Muscle layer of colon (tissue), 2 donors: Measurements from ENCODE around the gene OR6B2.

Experiments
- H3K27ac ChIP-seq: one replicate; pipeline ENCODE4 v1.7.0; 2013; ENCODE audit warnings: low read depth, mild to moderate bottlenecking, low read length, moderate library complexity
- H3K27me3 ChIP-seq, 2 donors: one replicate each; pipeline ENCODE4 v1.7.0; 2013; ENCODE audit warnings: low read length in 2 of 2, mild to moderate bottlenecking in 2 of 2; ENCODE audit not compliant: insufficient read depth in 2 of 2, control insufficient read depth in 1 of 2
- H3K36me3 ChIP-seq: one replicate; pipeline ENCODE4 v1.7.0; 2013; ENCODE audit warnings: mild to moderate bottlenecking, low read length; ENCODE audit not compliant: insufficient read depth
- H3K4me1 ChIP-seq: one replicate; pipeline ENCODE4 v1.7.0; 2013; ENCODE audit warnings: mild to moderate bottlenecking, low read length; ENCODE audit not compliant: insufficient read depth
- H3K4me3 ChIP-seq, 2 donors: one replicate each; pipeline ENCODE4 v1.7.0; 2013; ENCODE audit warnings: low read length in 2 of 2, low read depth in 1 of 2, mild to moderate bottlenecking in 1 of 2, moderate library complexity in 1 of 2
- H3K9ac ChIP-seq: one replicate; pipeline ENCODE4 v1.7.0; 2013; ENCODE audit warnings: low read length
- H3K9me3 ChIP-seq: one replicate; pipeline ENCODE4 v1.7.0; 2013; ENCODE audit warnings: mild to moderate bottlenecking, low read length
- donor health status: abdominal sarcoma.
- donor health status: Adenocarcinoma of cecum.

The OR6B2 gene

DNA sequence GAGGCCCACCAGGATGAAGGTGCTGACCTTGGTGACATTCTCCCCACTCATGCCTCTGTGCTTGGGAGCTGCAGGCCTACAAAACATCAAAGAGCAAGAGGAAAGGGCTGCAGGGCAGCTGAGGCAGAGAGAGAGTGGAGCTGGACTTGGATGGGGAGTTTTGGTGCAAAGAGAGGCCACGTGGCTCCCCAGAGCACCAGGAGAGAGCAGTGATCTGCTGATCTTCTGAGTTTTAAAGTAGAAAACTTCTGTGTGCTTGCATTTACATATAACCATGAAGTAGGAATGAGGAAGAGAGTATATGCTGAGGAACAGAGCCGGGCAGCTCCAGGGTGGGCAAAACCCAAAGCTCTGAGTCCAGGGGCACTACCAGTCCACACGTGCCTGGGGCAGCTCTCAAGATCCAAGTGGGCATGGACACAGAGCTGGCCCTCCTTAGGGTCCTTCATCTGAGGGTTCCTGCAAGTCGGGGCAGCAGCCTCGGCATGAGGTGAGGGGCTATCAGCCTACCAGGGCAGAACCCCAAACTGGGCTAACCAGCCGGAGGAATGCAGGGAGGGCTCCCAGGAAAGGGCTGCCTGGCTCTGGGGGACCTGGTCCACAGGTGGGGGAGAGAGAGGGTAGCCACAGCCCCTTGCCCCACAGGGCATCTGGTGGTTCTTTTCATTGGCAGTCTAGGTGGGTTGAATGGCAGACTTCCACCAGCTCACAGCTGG is at the start of gene OR6B2:
TSS of gene OR6B2 (minus strand) at position 51 of the 716 bp plus-strand sequence. CDS start at position 51, 0 bp downstream.
- Histone ChIP-seq H3K4me1 (no peaks in the 10 kb centered on the region), H3K27ac (no peak within 1 kb of the TSS), H3K27me3 (peaks cover 0 to 6% of the 10 kb centered on the region in 2 donors)

GRCh38 chr2:240078631-240079030 is 48.4 kb upstream of the OR6B2 start:
- H3K36me3 ChIP-seq = no peaks in the 10 kb centered on the region
- H3K27ac ChIP-seq = no peak overlapping the region
- H3K4me1 ChIP-seq = no peaks in the 10 kb centered on the region
- no peaks in the 10 kb centered on the region for H3K27me3 ChIP-seq
- no peak overlapping the region for H3K4me3 ChIP-seq
- H3K9ac ChIP-seq = no peak overlapping the region
- peaks cover 4% of the 10 kb centered on the region for H3K9me3 ChIP-seq

More for the DNA sequence above, at the start of gene OR6B2:
- no peaks in the 10 kb centered on the region for H3K9me3 ChIP-seq
- no peak within 1 kb of the TSS for H3K4me3 ChIP-seq
- H3K9ac ChIP-seq = no peak within 1 kb of the TSS
- no peaks in the 10 kb centered on the region for H3K36me3 ChIP-seq

DNA sequence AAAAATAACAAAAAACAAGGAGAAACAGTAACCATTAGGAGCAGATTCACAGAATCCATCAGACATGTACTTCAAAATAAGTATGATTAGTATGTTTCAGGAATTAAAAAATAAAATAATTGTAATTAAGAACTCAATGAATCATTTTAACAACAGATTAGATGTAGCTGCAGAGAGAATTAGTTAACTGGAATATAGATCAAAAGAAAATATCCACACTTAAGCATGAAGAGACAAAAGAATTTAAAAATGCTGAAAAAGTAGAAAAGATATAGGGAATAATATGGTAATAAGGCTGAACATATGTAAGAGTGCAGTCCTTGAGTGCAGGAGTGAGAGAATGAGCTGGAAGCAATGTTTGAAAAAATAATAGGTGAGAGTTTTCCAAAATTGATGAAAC is 47.2 kb upstream of the OR6B2 start:
- H3K27me3 ChIP-seq = no peaks in the 10 kb centered on the region
- no peak overlapping the region for H3K4me3 ChIP-seq
- no peak overlapping the region for H3K27ac ChIP-seq
- no peaks in the 10 kb centered on the region for H3K4me1 ChIP-seq
- H3K9me3 ChIP-seq = peaks cover 4% of the 10 kb centered on the region
- H3K36me3 ChIP-seq = no peaks in the 10 kb centered on the region
- no peak overlapping the region for H3K9ac ChIP-seq

GRCh38 chr2:240074545-240074944 is 44.3 kb upstream of the OR6B2 start:
- Histone ChIP-seq H3K9ac (no peak overlapping the region), H3K27ac (no peak overlapping the region), H3K9me3 (peaks cover 4% of the 10 kb centered on the region), H3K4me3 (no peak overlapping the region), H3K4me1 (no peaks in the 10 kb centered on the region), H3K27me3 (no peaks in the 10 kb centered on the region), H3K36me3 (no peaks in the 10 kb centered on the region)

DNA sequence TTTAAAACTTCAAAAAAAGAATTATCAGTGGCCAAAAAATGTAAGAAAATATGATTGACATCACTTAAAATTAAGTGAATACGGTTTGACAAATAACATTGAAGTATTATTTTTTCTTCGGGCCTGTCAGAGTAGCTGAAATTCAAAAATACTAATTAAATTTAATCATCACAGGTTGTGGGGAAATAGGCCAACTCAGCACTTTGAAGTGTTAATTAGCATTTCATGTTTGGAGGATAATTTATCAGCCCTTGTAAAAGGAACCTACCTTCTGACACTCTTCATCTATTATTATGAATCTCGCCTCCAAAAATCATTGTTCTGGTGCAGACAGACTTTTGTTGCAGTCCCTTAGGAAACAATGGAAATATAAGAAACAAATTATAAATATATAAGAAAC is 40.7 kb upstream of the OR6B2 start:
- Histone ChIP-seq H3K9ac (no peak overlapping the region), H3K9me3 (peaks cover 6% of the 10 kb centered on the region), H3K27me3 (no peaks in the 10 kb centered on the region), H3K4me3 (no peak overlapping the region), H3K36me3 (no peaks in the 10 kb centered on the region), H3K27ac (no peak overlapping the region), H3K4me1 (no peaks in the 10 kb centered on the region)

- Histone ChIP-seq H3K27ac (no peak overlapping the region), H3K9me3 (peaks cover 4% of the 10 kb centered on the region), H3K4me3 (no peak overlapping the region), H3K9ac (no peak overlapping the region), H3K36me3 (no peaks in the 10 kb centered on the region), H3K27me3 (no peaks in the 10 kb centered on the region), H3K4me1 (no peaks in the 10 kb centered on the region)
Measured at GRCh38 chr2:240069829-240070228, 39.6 kb upstream of the OR6B2 start.

GRCh38 chr2:240068193-240068592 is 38.0 kb upstream of the OR6B2 start:
- H3K27ac ChIP-seq = no peak overlapping the region
- no peaks in the 10 kb centered on the region for H3K36me3 ChIP-seq
- no peaks in the 10 kb centered on the region for H3K4me1 ChIP-seq
- no peaks in the 10 kb centered on the region for H3K27me3 ChIP-seq
- peaks cover 4% of the 10 kb centered on the region for H3K9me3 ChIP-seq
- H3K4me3 ChIP-seq = no peak overlapping the region
- no peak overlapping the region for H3K9ac ChIP-seq

DNA sequence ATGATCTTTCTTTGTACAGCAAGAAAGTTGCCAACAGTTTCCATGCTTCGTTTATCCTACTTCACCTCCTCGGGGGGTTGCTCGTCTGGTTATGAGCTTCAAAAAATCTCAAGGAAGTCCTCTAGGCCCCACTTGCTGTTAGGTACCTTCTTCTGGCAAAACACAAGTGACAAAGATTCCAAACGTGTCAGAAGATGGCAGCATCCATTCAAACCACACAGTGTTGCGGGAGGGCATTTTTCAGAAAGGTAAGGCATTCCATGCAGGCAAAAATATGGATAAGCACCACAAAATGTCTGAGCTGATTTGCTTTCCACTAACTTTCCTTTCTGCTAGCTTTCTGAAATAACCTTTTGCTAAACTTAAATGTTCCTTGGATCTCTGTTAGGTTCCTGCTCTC is 36.3 kb upstream of the OR6B2 start:
- Histone ChIP-seq H3K4me3 (no peak overlapping the region), H3K4me1 (no peaks in the 10 kb centered on the region), H3K36me3 (no peaks in the 10 kb centered on the region), H3K27me3 (no peaks in the 10 kb centered on the region), H3K9me3 (peaks cover 4% of the 10 kb centered on the region), H3K27ac (no peak overlapping the region), H3K9ac (no peak overlapping the region)

- Histone ChIP-seq H3K27ac (no peak overlapping the region), H3K4me3 (no peak overlapping the region), H3K36me3 (no peaks in the 10 kb centered on the region), H3K4me1 (no peaks in the 10 kb centered on the region), H3K9me3 (peaks cover 4% of the 10 kb centered on the region), H3K9ac (no peak overlapping the region), H3K27me3 (no peaks in the 10 kb centered on the region)
Measured at GRCh38 chr2:240064898-240065297, 34.7 kb upstream of the OR6B2 start.

GRCh38 chr2:240060977-240061591 is 30.9 kb upstream of the OR6B2 start:
- Histone ChIP-seq H3K4me3 (no peak overlapping the region), H3K4me1 (no peaks in the 10 kb centered on the region), H3K27me3 (no peaks in the 10 kb centered on the region), H3K9me3 (no peaks in the 10 kb centered on the region), H3K36me3 (no peaks in the 10 kb centered on the region), H3K27ac (no peak overlapping the region), H3K9ac (no peak overlapping the region)

DNA sequence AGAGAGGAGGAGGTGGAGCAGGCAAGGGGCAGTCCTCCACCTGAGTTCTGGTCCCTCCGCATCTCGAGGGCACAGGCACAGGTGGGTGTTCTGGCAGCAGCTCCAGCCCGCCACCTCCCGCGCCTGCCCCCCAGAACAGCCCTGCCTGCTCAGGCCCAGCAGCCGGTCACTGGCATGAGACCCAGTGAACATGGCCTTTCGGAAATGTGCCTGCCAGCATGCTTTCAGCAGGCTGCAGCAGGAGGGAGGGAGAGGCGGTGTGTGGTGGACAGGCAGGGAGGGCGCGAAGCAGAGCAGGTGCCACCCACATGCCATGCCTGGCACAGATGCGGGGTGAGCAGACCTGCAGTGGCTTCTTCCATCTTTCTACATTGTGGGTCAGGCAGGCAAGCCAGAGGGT is 26.4 kb upstream of the OR6B2 start:
- H3K27ac ChIP-seq = no peak overlapping the region
- no peaks in the 10 kb centered on the region for H3K36me3 ChIP-seq
- no peaks in the 10 kb centered on the region for H3K9me3 ChIP-seq
- peaks cover 0 to 14% of the 10 kb centered on the region in 2 donors for H3K27me3 ChIP-seq
- no peak overlapping the region for H3K4me3 ChIP-seq
- H3K9ac ChIP-seq = no peak overlapping the region
- no peaks in the 10 kb centered on the region for H3K4me1 ChIP-seq
